GM19452 (cell line): ENCODE measurements around the gene FHAD1.
A peak's percentile ranks its signal among the peaks of the same experiment; 100 is the strongest.

Source experiments
- ATAC-seq: cut with Tn5 transposase; IDR thresholded peaks from one replicate; pipeline ENCODE4 v1.9.1; 2021; ENCODE audit not compliant: unreplicated experiment

Gene FHAD1

GRCh38 chr1:15245593-15246360 is 1.2 kb upstream of the FHAD1 start:
- ATAC-seq, result no peak

GRCh38 chr1:15248216-15248615 is 1.2 kb downstream of the FHAD1 start:
- no peak for ATAC-seq

GRCh38 chr1:15249081-15249480 is 2.1 kb downstream of the FHAD1 start:
- no peak for ATAC-seq

GRCh38 chr1:15251857-15252835 is 5.1 kb downstream of the FHAD1 start:
- no peak for ATAC-seq

- no peak for ATAC-seq
Observed at GRCh38 chr1:15254559-15254958, 7.5 kb downstream of the FHAD1 start.

- no peak for ATAC-seq
Observed at GRCh38 chr1:15255582-15256149, 8.6 kb downstream of the FHAD1 start.

GRCh38 chr1:15256584-15256983 is 9.6 kb downstream of the FHAD1 start:
- no peak for ATAC-seq

GRCh38 chr1:15257309-15257708 is 10.3 kb downstream of the FHAD1 start:
- ATAC-seq, result no peak

GRCh38 chr1:15258833-15259621 is 12.0 kb downstream of the FHAD1 start:
- ATAC-seq, result no peak

- ATAC-seq, result no peak
Observed at GRCh38 chr1:15259622-15260007, 12.6 kb downstream of the FHAD1 start.

GRCh38 chr1:15260418-15261154 is 13.6 kb downstream of the FHAD1 start:
- no peak for ATAC-seq

GRCh38 chr1:15261155-15262002 is 14.4 kb downstream of the FHAD1 start:
- peak; percentile 60 for ATAC-seq

GRCh38 chr1:15262003-15262377 is 15.0 kb downstream of the FHAD1 start:
- no peak for ATAC-seq

GRCh38 chr1:15262706-15263105 is 15.7 kb downstream of the FHAD1 start:
- no peak for ATAC-seq

- ATAC-seq, result no peak
Observed at GRCh38 chr1:15264769-15265168, 17.7 kb downstream of the FHAD1 start.

- ATAC-seq, result no peak
Observed at GRCh38 chr1:15271196-15271595, 24.2 kb downstream of the FHAD1 start.

GRCh38 chr1:15272009-15272781 is 25.2 kb downstream of the FHAD1 start:
- ATAC-seq, result no peak

- no peak for ATAC-seq
Observed at GRCh38 chr1:15272782-15273127, 25.7 kb downstream of the FHAD1 start.

GRCh38 chr1:15273274-15273673 is 26.3 kb downstream of the FHAD1 start:
- ATAC-seq, result no peak
